Vagina (tissue), 2 donors: ENCODE measurements around the gene ADNP. TPM values are rescaled to one million over a fixed set of nuclear protein-coding genes. Genes with fewer than 3 reads are reported as not detected.

Experiments used
- DNase-seq, 2 donors: peaks; one replicate each; pipeline ENCODE4 v3.0.0-alpha.2; 2017; ENCODE audit errors: extremely low spot score in 2 of 2
- H3K27ac ChIP-seq: fragments of 200-600 bp; sonication (generic); one replicate; pipeline ENCODE4 v1.5.1; 2019
- H3K27me3 ChIP-seq: fragments of 200-600 bp; sonication (generic); one replicate; pipeline ENCODE4 v1.5.1; 2019
- H3K36me3 ChIP-seq, 2 donors: fragments of 200-600 bp; sonication (generic); one replicate each; pipeline ENCODE4 v1.5.1; 2017 to 2019
- H3K4me1 ChIP-seq: fragments of 200-600 bp; sonication (generic); one replicate; pipeline ENCODE4 v1.5.1; 2019
- H3K4me3 ChIP-seq, 2 donors: fragments of 200-600 bp; sonication (generic); 1 replicate in 1 of 2; 2 replicates in 1 of 2; pipeline ENCODE4 v1.5.1; 2016 to 2019
- H3K9me3 ChIP-seq: fragments of 200-600 bp; sonication (generic); one replicate; pipeline ENCODE4 v1.5.1; 2019
- POLR2A ChIP-seq, 2 donors: fragments of 450-650 bp; IDR thresholded peaks; one replicate each; pipeline ENCODE4 v1.6.1; 2017; ENCODE audit warnings: antibody characterized with exemption in 2 of 2, mild to moderate bottlenecking in 2 of 2, moderate library complexity in 2 of 2
- POLR2AphosphoS5 ChIP-seq, 2 donors: sonication (generic); formaldehyde crosslinking; IDR thresholded peaks; one replicate each; pipeline ENCODE4 v1.9.0; 2017; ENCODE audit warnings: antibody characterized with exemption in 2 of 2, mild to moderate bottlenecking in 2 of 2, low read depth in 1 of 2; ENCODE audit not compliant: insufficient read depth in 1 of 2
- intact Hi-C: fragments of 100-400 bp; cut with DNase I; formaldehyde crosslinking; loops from one replicate; pipeline ENCODE4 v1.15.1; 2023
- total RNA-seq: library from RNA; depleted of rRNA; stranded (reverse); fragments of >200 nt; gene quantifications from one replicate; pipeline ENCODE4 v1.2.3, GENCODE V29; 2016
- TF ChIP-seq, protein P1 (sequence below), 3 experiments: fragments of 450-650 bp in 2 of 3; fragments of 200-600 bp in 1 of 3; sonication (generic) in 1 of 3; IDR thresholded peaks; one replicate each; pipeline ENCODE4 v1.5.1; 2017 to 2019; ENCODE audit warnings: antibody characterized with exemption in 3 of 3, mild to moderate bottlenecking in 2 of 3, moderate library complexity in 2 of 3

The ADNP gene
- total RNA-seq, 1 donor from 2014 or later: 51.6 TPM

- intact Hi-C loops: no loop called here
- DNase-seq: no peak
- Histone ChIP-seq H3K36me3 (peaks cover 0 to 43% of the 10 kb centered on the region in 2 donors), H3K4me1 (no peaks in the 10 kb centered on the region), H3K27me3 (no peaks in the 10 kb centered on the region), H3K27ac (no peak overlapping the region), H3K4me3 (no peak overlapping the region), H3K9me3 (no peaks in the 10 kb centered on the region)
- TF ChIP-seq POLR2A (IDR thresholded peaks at IDR 0.05) (no peak), POLR2AphosphoS5 (IDR thresholded peaks at IDR 0.05; ENCODE audit: insufficient read depth in 1 of 2, low read depth in 1 of 2) (no peak)
- TF ChIP-seq, protein P1, sequence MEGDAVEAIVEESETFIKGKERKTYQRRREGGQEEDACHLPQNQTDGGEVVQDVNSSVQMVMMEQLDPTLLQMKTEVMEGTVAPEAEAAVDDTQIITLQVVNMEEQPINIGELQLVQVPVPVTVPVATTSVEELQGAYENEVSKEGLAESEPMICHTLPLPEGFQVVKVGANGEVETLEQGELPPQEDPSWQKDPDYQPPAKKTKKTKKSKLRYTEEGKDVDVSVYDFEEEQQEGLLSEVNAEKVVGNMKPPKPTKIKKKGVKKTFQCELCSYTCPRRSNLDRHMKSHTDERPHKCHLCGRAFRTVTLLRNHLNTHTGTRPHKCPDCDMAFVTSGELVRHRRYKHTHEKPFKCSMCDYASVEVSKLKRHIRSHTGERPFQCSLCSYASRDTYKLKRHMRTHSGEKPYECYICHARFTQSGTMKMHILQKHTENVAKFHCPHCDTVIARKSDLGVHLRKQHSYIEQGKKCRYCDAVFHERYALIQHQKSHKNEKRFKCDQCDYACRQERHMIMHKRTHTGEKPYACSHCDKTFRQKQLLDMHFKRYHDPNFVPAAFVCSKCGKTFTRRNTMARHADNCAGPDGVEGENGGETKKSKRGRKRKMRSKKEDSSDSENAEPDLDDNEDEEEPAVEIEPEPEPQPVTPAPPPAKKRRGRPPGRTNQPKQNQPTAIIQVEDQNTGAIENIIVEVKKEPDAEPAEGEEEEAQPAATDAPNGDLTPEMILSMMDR (IDR thresholded peaks at IDR 0.05): no peak
Measured at GRCh38 chr20:50893620-50894019, 37.6 kb downstream of the ADNP start.

DNA sequence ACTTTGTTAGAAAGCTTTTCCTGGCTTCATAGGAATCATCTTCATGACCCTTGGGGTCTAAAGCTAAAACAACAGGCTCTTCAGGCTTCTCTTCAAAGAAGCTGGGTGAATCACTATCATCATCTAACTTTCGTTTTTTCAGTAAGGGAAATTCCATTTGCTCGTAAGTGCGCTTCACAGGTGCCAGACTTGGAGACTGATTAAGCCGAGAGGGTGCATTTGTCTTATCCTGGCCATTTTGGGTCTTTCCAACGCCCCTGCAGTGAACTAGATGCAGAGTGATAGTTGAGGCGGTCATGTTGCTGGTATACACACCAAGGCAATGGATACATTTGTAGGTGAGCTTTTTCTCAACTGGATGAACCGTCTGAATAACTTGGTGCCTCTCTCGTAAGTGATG lies 38.8 kb downstream of the ADNP start:
- Histone ChIP-seq H3K4me3 (no peak overlapping the region), H3K27me3 (no peaks in the 10 kb centered on the region), H3K27ac (no peak overlapping the region), H3K9me3 (no peaks in the 10 kb centered on the region), H3K4me1 (no peaks in the 10 kb centered on the region), H3K36me3 (peaks cover 0 to 43% of the 10 kb centered on the region in 2 donors)
- intact Hi-C loops: no loop called here
- DNase-seq: no peak
- TF ChIP-seq, protein P1 (IDR thresholded peaks at IDR 0.05): no peak
- TF ChIP-seq POLR2AphosphoS5 (IDR thresholded peaks at IDR 0.05; ENCODE audit: insufficient read depth in 1 of 2, low read depth in 1 of 2): no peak
- no peak for TF ChIP-seq POLR2A (IDR thresholded peaks at IDR 0.05)

DNA sequence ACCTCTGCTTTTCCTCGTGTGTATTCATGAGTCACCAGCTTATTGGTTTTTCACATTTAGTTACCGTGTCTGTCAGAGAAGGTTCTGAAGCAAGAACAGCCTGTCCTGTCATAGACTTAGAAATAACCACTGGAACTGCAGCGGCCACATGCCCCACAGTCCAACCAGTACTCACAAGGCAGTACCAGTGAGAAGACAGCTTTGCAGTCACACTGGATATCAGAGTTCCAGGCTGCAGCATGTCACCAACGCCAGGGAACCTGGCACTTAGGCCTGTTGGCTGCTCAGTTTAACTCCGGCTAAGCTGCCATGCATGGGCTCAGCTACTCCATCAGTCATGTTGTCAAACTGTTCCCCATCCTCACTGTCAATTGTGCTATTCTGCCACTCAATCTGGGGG lies 40.1 kb downstream of the ADNP start:
- Histone ChIP-seq H3K4me3 (no peak overlapping the region), H3K27me3 (no peaks in the 10 kb centered on the region), H3K9me3 (no peaks in the 10 kb centered on the region), H3K4me1 (no peaks in the 10 kb centered on the region), H3K36me3 (peaks cover 0 to 43% of the 10 kb centered on the region in 2 donors), H3K27ac (no peak overlapping the region)
- TF ChIP-seq POLR2AphosphoS5 (IDR thresholded peaks at IDR 0.05; ENCODE audit: insufficient read depth in 1 of 2, low read depth in 1 of 2) (no peak), POLR2A (IDR thresholded peaks at IDR 0.05) (no peak)
- TF ChIP-seq, protein P1 (IDR thresholded peaks at IDR 0.05): no peak
- intact Hi-C loops: no loop called here
- DNase-seq: no peak

GRCh38 chr20:50887576-50887975 lies 43.7 kb downstream of the ADNP start:
- intact Hi-C loops: no loop called here
- peaks cover 0 to 22% of the 10 kb centered on the region in 2 donors for H3K36me3 ChIP-seq
- no peaks in the 10 kb centered on the region for H3K4me1 ChIP-seq
- TF ChIP-seq POLR2A (IDR thresholded peaks at IDR 0.05) (no peak), POLR2AphosphoS5 (IDR thresholded peaks at IDR 0.05; ENCODE audit: insufficient read depth in 1 of 2, low read depth in 1 of 2) (no peak)
- TF ChIP-seq, protein P1 (IDR thresholded peaks at IDR 0.05): no peak
- H3K27me3 ChIP-seq: no peaks in the 10 kb centered on the region
- no peak overlapping the region for H3K4me3 ChIP-seq
- no peak overlapping the region for H3K27ac ChIP-seq
- no peak for DNase-seq
- no peaks in the 10 kb centered on the region for H3K9me3 ChIP-seq

DNA sequence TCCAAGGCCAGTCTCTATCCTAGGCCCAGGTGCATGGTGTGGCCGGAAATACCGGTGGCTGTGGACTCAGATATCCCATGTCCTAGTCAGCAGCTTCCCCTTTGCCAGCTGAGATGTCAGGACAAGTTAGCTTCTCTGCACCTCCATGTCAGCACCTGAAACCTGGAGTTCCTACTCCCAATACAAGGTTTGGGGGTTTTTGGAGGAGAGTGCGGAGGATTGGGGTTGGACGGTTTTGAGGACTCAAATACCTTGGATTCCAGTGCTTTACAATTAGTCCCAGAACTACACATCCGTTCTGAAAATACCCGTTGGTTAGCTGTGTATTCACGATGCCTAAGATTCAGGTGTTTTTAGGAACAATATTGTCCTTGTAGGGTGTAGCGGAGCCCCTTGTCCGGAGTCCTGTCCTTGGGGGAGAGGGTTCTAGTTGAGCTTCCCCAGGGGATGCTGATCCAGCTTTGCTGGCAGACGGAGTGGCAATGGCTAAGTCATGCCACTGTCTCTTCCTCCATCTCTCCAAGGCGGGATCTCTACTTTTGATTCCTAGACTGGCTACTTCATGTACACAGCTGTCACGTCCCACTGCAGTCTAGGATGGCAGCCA lies 45.0 kb downstream of the ADNP start:
- Histone ChIP-seq H3K27me3 (no peaks in the 10 kb centered on the region), H3K36me3 (peaks cover 0 to 9% of the 10 kb centered on the region in 2 donors), H3K27ac (no peak overlapping the region), H3K9me3 (no peaks in the 10 kb centered on the region), H3K4me3 (no peak overlapping the region), H3K4me1 (no peaks in the 10 kb centered on the region)
- TF ChIP-seq POLR2AphosphoS5 (IDR thresholded peaks at IDR 0.05; ENCODE audit: insufficient read depth in 1 of 2, low read depth in 1 of 2) (no peak), POLR2A (IDR thresholded peaks at IDR 0.05) (no peak)
- TF ChIP-seq, protein P1 (IDR thresholded peaks at IDR 0.05): no peak
- DNase-seq: no peak
- intact Hi-C loops: no loop called here
